ENCODE data around the gene ERMN. TPM values are rescaled to one million over a fixed set of nuclear protein-coding genes. Genes with fewer than 3 reads are reported as not detected.
"Not testable (repeated sequence)": the region's sequence is repeated elsewhere in the genome, so short reads cannot be mapped to it uniquely, and the experiment has no call there.

Gene ERMN
- 1 to 10 TPM; 4.8 to 5.3 TPM for total RNA-seq
- polyA plus RNA-seq, result under 1 TPM; 0.09 to 0.62 (median 0.58) TPM
- 7.0 to 19.7 (median 9.4) reads per million in 6 experiments for total RNA-seq

GRCh38 chr2:157325786-157326185 is at the start of gene ERMN:
Gene ERMN, minus strand, starts transcription at chr2:157325824. Its CDS starts 182 bp downstream, at chr2:157325642.
- Mint-ChIP-seq H3K27ac (peak within 1 kb of the TSS in 3 of 10 donors; percentile 39 to 84 (median 44)), H3K4me3 (no peak within 1 kb of the TSS), H3K4me1 (peaks cover 19 to 40% (median 39%) of the 10 kb centered on the region in 4 donors), H3K9me3 (no peaks in the 10 kb centered on the region), H3K27me3 (no peaks in the 10 kb centered on the region), H3K36me3 (peaks cover 11 to 27% (median 19%) of the 10 kb centered on the region in 3 donors)
- no peak for DNase-seq
- POLR2A ChIA-PET, result interaction anchor here (0.6 to 13.3 kb wide), 6 partner anchors 22 to 271 kb away, joined by 3 to 174 read pairs (median 17); partner anchors contain the start of gene CYTIP
- no peak for ATAC-seq

GRCh38 chr2:157375384-157375783 is 49.8 kb upstream of the ERMN start:
- H3K9me3 Mint-ChIP-seq, result peaks cover 5 to 27% (median 23%) of the 10 kb centered on the region in 9 donors
- H3K4me1 Mint-ChIP-seq, result peaks cover 12 to 28% (median 22%) of the 10 kb centered on the region in 4 donors
- H3K27ac Mint-ChIP-seq, result peak overlapping the region in 4 of 10 donors; percentile 36 to 69 (median 48)
- peaks cover 3 to 25% (median 24%) of the 10 kb centered on the region in 3 donors for H3K36me3 Mint-ChIP-seq
- H3K4me3 Mint-ChIP-seq, result no peak overlapping the region
- no peak for ATAC-seq
- POLR2A ChIA-PET, result no interaction called here
- no peaks in the 10 kb centered on the region for H3K27me3 Mint-ChIP-seq
- no peak for DNase-seq

GRCh38 chr2:157368508-157368907 is 42.9 kb upstream of the ERMN start:
- ATAC-seq, H3K9me3 Mint-ChIP-seq, DNase-seq, H3K4me3 Mint-ChIP-seq, H3K36me3 Mint-ChIP-seq, POLR2A ChIA-PET, H3K27me3 Mint-ChIP-seq: not testable (repeated sequence)
- peak overlapping the region in 4 of 10 donors; percentile 8 to 73 (median 55) for H3K27ac Mint-ChIP-seq
- peaks cover 12 to 36% (median 30%) of the 10 kb centered on the region in 4 donors for H3K4me1 Mint-ChIP-seq

- peaks cover 0 to 12% (median 0%) of the 10 kb centered on the region in 3 donors for H3K36me3 Mint-ChIP-seq
- ATAC-seq (no peak), DNase-seq (no peak)
- no peak overlapping the region for H3K4me3 Mint-ChIP-seq
- POLR2A ChIA-PET, result interaction anchor here (0.8 kb wide), 1 partner anchor 40 kb away, joined by 3 read pairs; no protein-coding TSS in a partner anchor
- H3K27me3 Mint-ChIP-seq, result no peaks in the 10 kb centered on the region
- H3K4me1 Mint-ChIP-seq, result peaks cover 16 to 44% (median 37%) of the 10 kb centered on the region in 4 donors
- H3K27ac Mint-ChIP-seq, result peak overlapping the region in 1 of 10 donors; percentile 53
- H3K9me3 Mint-ChIP-seq, result peaks cover 0 to 6% (median 0%) of the 10 kb centered on the region in 9 donors
These were observed 42.1 kb upstream of the ERMN start for GRCh38 chr2:157367704-157368103.

- Mint-ChIP-seq H3K27me3 (no peaks in the 10 kb centered on the region), H3K9me3 (peaks cover 0 to 20% (median 11%) of the 10 kb centered on the region in 9 donors), H3K4me1 (peaks cover 25 to 52% (median 42%) of the 10 kb centered on the region in 4 donors), H3K27ac (peak overlapping the region; percentile 42 to 89 (median 80)), H3K4me3 (peak overlapping the region in 9 of 10 donors; percentile 25 to 71 (median 62)), H3K36me3 (peaks cover 3 to 35% (median 9%) of the 10 kb centered on the region in 3 donors)
- POLR2A ChIA-PET, result interaction anchor here (1.1 to 2.0 kb wide), 3 partner anchors 12 to 56 kb away, joined by 3 to 7 read pairs (median 6); no protein-coding TSS in a partner anchor
- no peak for DNase-seq
- ATAC-seq, result peak in 1 of 2 donors; percentile 26
These were observed 38.8 kb upstream of the ERMN start for GRCh38 chr2:157364257-157364974.

GRCh38 chr2:157363612-157364101 is 38.0 kb upstream of the ERMN start:
- peaks cover 25 to 52% (median 42%) of the 10 kb centered on the region in 4 donors for H3K4me1 Mint-ChIP-seq
- POLR2A ChIA-PET, result interaction anchor here (0.9 to 2.0 kb wide), 3 partner anchors 11 to 264 kb away, joined by 3 to 6 read pairs (median 3); no protein-coding TSS in a partner anchor
- peaks cover 3 to 35% (median 9%) of the 10 kb centered on the region in 3 donors for H3K36me3 Mint-ChIP-seq
- peak overlapping the region in 8 of 10 donors; percentile 11 to 66 (median 52) for H3K4me3 Mint-ChIP-seq
- peak overlapping the region in 9 of 10 donors; percentile 8 to 89 (median 81) for H3K27ac Mint-ChIP-seq
- H3K27me3 Mint-ChIP-seq, result no peaks in the 10 kb centered on the region
- H3K9me3 Mint-ChIP-seq, result peaks cover 0 to 22% (median 11%) of the 10 kb centered on the region in 9 donors
- DNase-seq (no peak), ATAC-seq (peak; percentile 26 to 32)

- Mint-ChIP-seq H3K9me3 (peaks cover 0 to 19% (median 11%) of the 10 kb centered on the region in 9 donors), H3K36me3 (peaks cover 3 to 31% (median 9%) of the 10 kb centered on the region in 3 donors), H3K27me3 (no peaks in the 10 kb centered on the region), H3K27ac (peak overlapping the region in 2 of 10 donors; percentile 26 to 80), H3K4me1 (peaks cover 25 to 47% (median 44%) of the 10 kb centered on the region in 4 donors), H3K4me3 (peak overlapping the region in 1 of 10 donors; percentile 29)
- no peak for DNase-seq
- ATAC-seq, result no peak
- POLR2A ChIA-PET, result interaction anchor here (0.9 kb wide), 1 partner anchor 265 kb away, joined by 3 read pairs; no protein-coding TSS in a partner anchor
These were observed 37.0 kb upstream of the ERMN start for GRCh38 chr2:157362627-157363026.

- no peak for ATAC-seq
- Mint-ChIP-seq H3K9me3 (peaks cover 0 to 19% (median 11%) of the 10 kb centered on the region in 9 donors), H3K4me3 (peak overlapping the region in 1 of 10 donors; percentile 71), H3K27me3 (no peaks in the 10 kb centered on the region), H3K4me1 (peaks cover 31 to 48% (median 47%) of the 10 kb centered on the region in 4 donors), H3K36me3 (peaks cover 3 to 29% (median 9%) of the 10 kb centered on the region in 3 donors), H3K27ac (peak overlapping the region in 6 of 10 donors; percentile 0 to 86 (median 53))
- POLR2A ChIA-PET, result no interaction called here
- no peak for DNase-seq
These were observed 35.9 kb upstream of the ERMN start for GRCh38 chr2:157361526-157361925.

- H3K36me3 Mint-ChIP-seq, result peaks cover 3 to 25% (median 9%) of the 10 kb centered on the region in 3 donors
- no peak for DNase-seq
- peak overlapping the region in 1 of 10 donors; percentile 1 for H3K4me3 Mint-ChIP-seq
- POLR2A ChIA-PET, result interaction anchor here (0.5 kb wide), 1 partner anchor 217 kb away, joined by 5 read pairs; no protein-coding TSS in a partner anchor
- peaks cover 0 to 19% (median 11%) of the 10 kb centered on the region in 9 donors for H3K9me3 Mint-ChIP-seq
- no peaks in the 10 kb centered on the region for H3K27me3 Mint-ChIP-seq
- ATAC-seq, result no peak
- H3K4me1 Mint-ChIP-seq, result peaks cover 37 to 55% (median 47%) of the 10 kb centered on the region in 4 donors
- peak overlapping the region in 4 of 10 donors; percentile 20 to 60 (median 39) for H3K27ac Mint-ChIP-seq
These were observed 34.0 kb upstream of the ERMN start for GRCh38 chr2:157359628-157360027.

GRCh38 chr2:157355618-157356017 is 30.0 kb upstream of the ERMN start:
- POLR2A ChIA-PET, result interaction anchor here (1.7 kb wide), 1 partner anchor 47 kb away, joined by 6 read pairs; no protein-coding TSS in a partner anchor
- Mint-ChIP-seq H3K27ac (peak overlapping the region in 9 of 10 donors; percentile 8 to 76 (median 30)), H3K4me1 (peaks cover 28 to 63% (median 47%) of the 10 kb centered on the region in 4 donors), H3K36me3 (peaks cover 0 to 7% (median 0%) of the 10 kb centered on the region in 3 donors), H3K27me3 (no peaks in the 10 kb centered on the region), H3K4me3 (peak overlapping the region in 3 of 10 donors; percentile 2 to 27 (median 25)), H3K9me3 (peaks cover 0 to 4% (median 0%) of the 10 kb centered on the region in 9 donors)
- peak in 1 of 2 donors; percentile 15 for ATAC-seq
- no peak for DNase-seq

- Mint-ChIP-seq H3K4me1 (peaks cover 26 to 68% (median 62%) of the 10 kb centered on the region in 4 donors), H3K9me3 (peaks cover 0 to 8% (median 5%) of the 10 kb centered on the region in 9 donors), H3K27me3 (no peaks in the 10 kb centered on the region), H3K4me3 (peak overlapping the region in 1 of 10 donors; percentile 30), H3K36me3 (peaks cover 4 to 11% (median 11%) of the 10 kb centered on the region in 3 donors), H3K27ac (peak overlapping the region in 4 of 10 donors; percentile 1 to 35 (median 18))
- POLR2A ChIA-PET, result interaction anchor here (1.2 to 2.6 kb wide), 2 partner anchors 13 to 54 kb away, joined by 3 to 10 read pairs; no protein-coding TSS in a partner anchor
- DNase-seq (no peak), ATAC-seq (no peak)
These were observed 24.4 kb upstream of the ERMN start for GRCh38 chr2:157349949-157350515.

All from naive thymus-derived CD8-positive, alpha-beta T cell (primary cell).